T1000 (cell line): ENCODE data around the gene NCKAP5.
"Not testable (repeated sequence)": the region's sequence is repeated elsewhere in the genome, so short reads cannot be mapped to it uniquely, and the experiment has no call there.

Source experiments
- DNase-seq: peaks from one replicate; lab custom pipeline; 2025; ENCODE audit warnings: mixed read lengths; lab: John Stamatoyannopoulos, UW

The NCKAP5 gene

GRCh38 chr2:133266041-133266925 is 302.0 kb downstream of the NCKAP5 start:
- DNase-seq, result no peak

DNA sequence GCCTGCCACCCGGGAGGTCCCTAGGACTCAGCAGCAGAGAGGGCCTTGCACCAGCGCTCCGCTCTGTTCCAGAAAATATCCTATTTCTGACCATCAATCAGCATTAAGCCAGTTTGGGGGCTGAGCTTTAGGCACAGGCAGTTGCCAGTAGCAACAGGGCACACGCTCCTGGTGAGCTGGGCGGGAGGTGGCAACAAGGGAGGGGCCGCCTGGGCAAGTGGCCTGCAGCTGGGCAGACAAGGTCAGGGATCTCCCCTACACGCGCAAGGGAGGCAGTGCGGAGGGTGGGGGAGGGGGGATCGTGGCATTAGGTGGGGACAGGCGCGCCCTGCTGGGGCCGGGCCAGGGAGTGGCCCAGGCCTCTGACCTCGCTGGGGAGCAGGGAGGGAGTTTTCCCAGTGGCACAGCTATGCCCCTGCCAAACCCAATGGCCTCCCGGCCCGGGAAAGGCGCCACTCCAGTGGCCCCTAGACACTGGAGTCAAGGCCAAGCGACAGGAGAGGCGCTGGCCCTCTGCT is 302.8 kb downstream of the NCKAP5 start:
- DNase-seq, result no peak

DNA sequence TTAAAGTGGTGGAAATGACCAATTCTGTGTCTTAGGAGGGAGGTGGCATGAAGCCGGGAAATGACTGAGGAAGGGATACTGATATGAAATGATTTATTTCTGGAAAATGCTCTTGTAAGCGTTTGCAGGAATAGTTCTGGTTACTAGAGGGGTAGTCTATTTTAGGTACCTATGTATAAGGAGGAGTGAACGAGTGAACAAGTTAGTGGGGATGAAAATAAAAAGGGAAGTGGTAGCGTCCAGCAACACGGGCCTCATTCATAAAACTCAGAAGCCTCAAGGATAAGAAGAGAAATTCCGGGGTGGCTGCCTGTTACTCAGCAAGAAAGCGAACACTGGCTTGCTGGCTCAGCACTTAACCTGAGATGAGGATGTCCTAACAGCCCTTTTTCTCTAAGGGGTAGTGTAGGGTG is 303.3 kb downstream of the NCKAP5 start:
- DNase-seq, result no peak

GRCh38 chr2:133262893-133263292 is 305.4 kb downstream of the NCKAP5 start:
- no peak for DNase-seq

- no peak for DNase-seq
Observed at GRCh38 chr2:133255360-133255759, 312.9 kb downstream of the NCKAP5 start.

- no peak for DNase-seq
Observed at GRCh38 chr2:133253793-133254192, 314.5 kb downstream of the NCKAP5 start.

GRCh38 chr2:133252780-133253355 is 315.4 kb downstream of the NCKAP5 start:
- no peak for DNase-seq

GRCh38 chr2:133249362-133249761 is 318.9 kb downstream of the NCKAP5 start:
- no peak for DNase-seq

GRCh38 chr2:133248264-133248663 is 320.0 kb downstream of the NCKAP5 start:
- no peak for DNase-seq

DNA sequence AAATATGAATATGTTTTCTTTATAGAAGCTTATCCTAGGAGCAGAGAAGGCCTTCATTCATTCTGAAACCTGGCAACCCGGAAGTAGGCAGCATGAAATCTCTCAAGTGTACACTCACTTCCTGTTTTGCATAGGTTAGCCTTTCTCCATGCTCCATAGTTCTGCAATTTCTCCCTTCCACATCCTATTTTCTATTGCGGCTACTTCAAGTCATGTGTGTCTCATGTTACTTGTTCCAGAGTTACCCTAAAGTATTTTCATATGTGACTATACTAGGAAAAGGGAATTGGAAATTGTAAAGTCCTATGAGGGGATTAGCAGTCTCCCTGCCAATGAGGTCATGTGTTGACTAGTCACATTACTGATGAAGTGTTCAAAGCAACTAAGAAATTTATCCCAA is 320.6 kb downstream of the NCKAP5 start:
- no peak for DNase-seq

GRCh38 chr2:133241224-133241571 is 327.1 kb downstream of the NCKAP5 start:
- DNase-seq, result no peak

DNA sequence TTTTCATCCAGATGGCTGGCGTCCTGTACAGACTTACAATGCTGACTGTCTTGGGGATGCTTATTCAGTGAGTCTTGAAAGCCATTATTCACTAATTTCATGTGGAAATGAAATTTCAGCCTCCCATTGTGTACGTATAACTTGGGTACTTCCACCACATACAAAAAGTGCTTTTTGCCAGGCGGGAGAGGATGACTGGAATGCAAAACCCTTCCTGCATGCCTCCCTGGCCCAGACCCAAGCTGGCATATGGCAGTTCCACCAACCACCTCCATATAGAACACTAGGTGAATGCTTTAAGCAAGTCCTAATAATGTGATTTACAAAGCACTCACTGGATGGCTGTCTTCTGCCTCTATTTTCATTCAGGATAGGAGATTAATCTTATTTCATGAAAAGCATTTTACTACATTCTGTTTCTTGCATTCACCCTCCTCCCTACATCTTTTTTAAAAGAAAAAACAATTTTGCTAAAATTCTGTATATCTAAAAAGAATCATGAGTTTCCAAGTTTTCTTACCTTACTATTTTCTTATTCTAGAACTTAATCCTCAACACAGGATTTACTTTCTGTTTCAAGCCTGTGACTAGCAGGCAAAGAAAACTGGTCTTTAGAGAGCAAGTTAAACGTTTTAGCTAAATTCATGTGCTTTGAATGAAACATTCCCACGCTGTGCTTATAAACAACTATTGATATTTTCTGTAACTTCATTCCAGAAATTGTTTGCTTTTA is 327.6 kb downstream of the NCKAP5 start:
- DNase-seq, result no peak

GRCh38 chr2:133235968-133236367 is 332.3 kb downstream of the NCKAP5 start:
- DNase-seq, result no peak

DNA sequence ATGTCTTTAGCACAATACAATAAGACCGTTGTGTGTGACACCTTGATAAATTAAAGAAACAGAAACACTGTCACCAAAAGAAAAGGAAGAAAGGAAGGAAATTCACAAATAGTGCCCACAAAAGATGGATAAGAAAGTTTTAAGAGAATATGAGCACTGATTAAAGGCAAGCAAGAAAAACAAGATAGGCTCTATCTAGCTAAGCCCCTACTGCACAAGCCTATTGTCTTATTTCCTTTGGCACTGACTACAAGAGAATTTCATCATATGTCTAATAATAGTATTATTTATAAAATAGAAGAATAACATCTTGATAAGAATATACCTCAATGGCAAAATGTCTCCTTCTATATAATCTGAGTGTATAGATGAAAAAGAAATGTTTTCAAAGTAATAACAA is 335.7 kb downstream of the NCKAP5 start:
- no peak for DNase-seq

DNA sequence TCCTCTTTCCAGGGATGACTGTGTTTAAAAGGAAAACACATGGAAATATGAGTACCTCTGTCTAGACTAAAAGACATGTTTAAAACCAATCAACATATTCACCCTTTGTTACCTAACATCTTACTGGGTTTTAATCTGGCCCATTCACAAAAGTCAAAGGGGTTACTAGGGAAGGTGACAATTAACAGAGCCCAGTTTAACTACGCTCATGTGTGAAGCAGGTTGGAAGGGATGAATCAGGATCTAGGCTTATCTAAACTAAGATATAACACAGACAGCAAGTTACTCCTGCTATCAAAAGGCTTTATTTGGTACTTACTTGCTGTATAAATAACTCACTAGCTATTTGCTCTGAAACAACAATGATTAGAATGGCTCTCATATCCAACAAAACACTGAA is 337.0 kb downstream of the NCKAP5 start:
- no peak for DNase-seq

DNA sequence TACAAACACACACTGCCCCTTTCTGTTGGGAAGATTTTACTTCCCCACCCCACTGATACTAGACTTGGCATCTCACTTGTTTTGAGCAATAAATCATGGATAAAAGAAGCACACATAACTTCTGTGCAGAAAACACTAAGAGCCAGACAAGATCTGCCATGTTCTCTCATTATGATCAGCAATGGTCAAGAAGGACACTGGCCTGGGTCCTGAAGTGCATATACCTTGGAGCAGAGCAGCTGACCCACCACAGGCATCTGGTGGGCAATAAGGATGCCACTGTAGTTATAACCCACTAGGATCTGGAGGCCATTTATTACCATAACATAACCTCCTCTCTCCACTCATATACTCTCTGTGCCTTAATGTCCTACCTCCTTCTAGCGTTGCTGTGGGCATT is 338.3 kb downstream of the NCKAP5 start:
- no peak for DNase-seq

- DNase-seq, result no peak
Observed at GRCh38 chr2:133223226-133223625, 345.0 kb downstream of the NCKAP5 start.

DNA sequence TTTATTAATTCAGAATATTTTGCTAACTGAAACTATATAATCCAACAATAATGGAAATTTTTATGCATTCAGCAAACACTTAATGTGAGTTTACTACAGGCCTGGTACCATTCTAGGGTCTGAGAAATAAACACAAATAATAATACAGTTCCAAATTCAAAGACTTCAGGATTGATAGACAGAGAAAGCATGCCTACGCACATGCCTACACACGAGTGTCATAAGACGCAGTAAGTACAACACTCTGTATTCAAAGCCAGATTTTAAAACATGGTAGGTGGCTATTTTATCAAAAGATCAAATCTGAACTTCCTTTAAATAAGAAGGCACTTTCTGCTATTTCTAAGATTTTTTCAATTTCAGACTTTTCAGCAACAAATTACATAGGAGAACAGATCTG is 346.9 kb downstream of the NCKAP5 start:
- no peak for DNase-seq

DNA sequence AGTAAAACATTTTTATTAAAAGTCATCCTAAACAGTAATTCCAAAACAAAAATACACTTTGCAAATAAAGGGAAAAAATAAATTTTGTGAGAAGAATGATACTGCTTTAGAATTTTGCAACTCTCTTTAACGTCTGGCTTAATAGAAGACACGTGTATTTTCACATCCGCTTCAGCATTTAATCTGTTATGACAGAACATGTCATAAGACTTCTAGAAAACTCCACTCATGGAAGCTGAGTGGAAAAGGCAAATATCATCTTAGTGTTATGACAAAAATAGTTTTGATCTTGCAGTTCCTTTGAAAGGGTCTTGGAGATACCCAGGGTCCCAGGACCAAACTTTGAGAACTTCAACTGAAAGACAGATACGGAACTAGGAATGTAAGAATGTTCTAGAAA is 350.1 kb downstream of the NCKAP5 start:
- no peak for DNase-seq

DNA sequence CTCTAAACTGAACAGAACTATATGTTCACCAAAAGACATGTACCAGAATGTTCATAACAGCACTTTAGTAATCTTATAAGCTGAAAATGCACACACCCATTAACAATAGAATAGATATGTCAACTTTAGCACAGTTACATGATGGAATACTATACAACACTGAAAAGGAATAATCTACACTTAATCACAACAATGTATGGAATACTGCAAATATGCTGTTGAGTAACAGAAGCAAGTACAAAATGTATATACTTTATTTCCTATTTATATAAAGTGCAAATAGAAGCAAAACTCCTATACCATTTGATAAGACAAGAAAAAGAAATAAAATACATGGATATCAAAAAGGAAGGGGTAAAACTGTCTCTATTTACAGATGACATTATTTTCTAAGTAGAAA is 352.8 kb downstream of the NCKAP5 start:
- no peak for DNase-seq

- no peak for DNase-seq
Observed at GRCh38 chr2:133213651-133214050, 354.6 kb downstream of the NCKAP5 start.

GRCh38 chr2:133209325-133209724 is 358.9 kb downstream of the NCKAP5 start:
- DNase-seq, result no peak

DNA sequence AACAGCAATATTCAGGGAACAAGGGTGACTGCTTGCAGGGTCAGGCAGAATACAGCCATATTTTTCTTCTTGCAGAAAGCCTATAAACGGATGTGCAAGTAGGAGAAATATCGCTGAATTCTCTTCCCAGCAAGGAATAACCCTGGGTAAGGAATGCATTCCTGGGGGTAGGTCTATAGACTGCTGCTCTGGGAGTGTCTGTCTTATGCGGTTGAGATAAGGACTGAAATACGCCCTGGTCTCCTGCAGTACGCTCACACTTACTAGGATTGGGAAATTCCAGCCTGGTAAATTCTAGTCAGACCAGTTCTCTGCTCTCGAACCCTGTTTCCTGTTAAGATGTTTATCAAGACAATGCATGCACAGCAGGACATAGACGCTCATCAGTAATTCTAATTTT is 361.6 kb downstream of the NCKAP5 start:
- DNase-seq, result not testable (repeated sequence)
